ENCODE data around the gene ARMC6.

ARMC6 gene

GRCh38 chr19:19033426-19034203 is at the start of gene ARMC6, which contains the start of gene SUGP2:
Gene ARMC6 (plus strand): TSS chr19:19033603. CDS start chr19:19034210, 607 bp downstream.
Gene SUGP2 (minus strand): TSS chr19:19033517. CDS start chr19:19031071, 2,446 bp downstream.
- peak; percentile 71 for DNase-seq (ENCODE audit: low read depth)

- no peak for DNase-seq (ENCODE audit: low read depth)
These were observed 49.2 kb upstream of the ARMC6 start for GRCh38 chr19:18984251-18984650.

- DNase-seq (ENCODE audit: low read depth), result no peak
These were observed 48.1 kb upstream of the ARMC6 start for GRCh38 chr19:18985257-18985656.

- no peak for DNase-seq (ENCODE audit: low read depth)
These were observed 45.9 kb upstream of the ARMC6 start for GRCh38 chr19:18987456-18987855.

GRCh38 chr19:18989316-18989715 is 44.1 kb upstream of the ARMC6 start:
- no peak for DNase-seq (ENCODE audit: low read depth)

GRCh38 chr19:18990128-18990708 is 43.2 kb upstream of the ARMC6 start:
- DNase-seq (ENCODE audit: low read depth), result no peak

GRCh38 chr19:18991006-18991405 is 42.4 kb upstream of the ARMC6 start:
- DNase-seq (ENCODE audit: low read depth), result no peak

- DNase-seq (ENCODE audit: low read depth), result no peak
These were observed 41.9 kb upstream of the ARMC6 start for GRCh38 chr19:18991468-18991867.

GRCh38 chr19:18992696-18993095 is 40.7 kb upstream of the ARMC6 start:
- no peak for DNase-seq (ENCODE audit: low read depth)

GRCh38 chr19:18993115-18993514 is 40.3 kb upstream of the ARMC6 start:
- DNase-seq (ENCODE audit: low read depth), result no peak

GRCh38 chr19:18995804-18996241 is 37.6 kb upstream of the ARMC6 start:
- peak; percentile 30 for DNase-seq (ENCODE audit: low read depth)

- no peak for DNase-seq (ENCODE audit: low read depth)
These were observed 37.1 kb upstream of the ARMC6 start for GRCh38 chr19:18996351-18996750.

- DNase-seq (ENCODE audit: low read depth), result no peak
These were observed 36.5 kb upstream of the ARMC6 start for GRCh38 chr19:18996796-18997394.

GRCh38 chr19:18998276-18998675 is 35.1 kb upstream of the ARMC6 start:
- no peak for DNase-seq (ENCODE audit: low read depth)

- no peak for DNase-seq (ENCODE audit: low read depth)
These were observed 34.2 kb upstream of the ARMC6 start for GRCh38 chr19:18999016-18999758.

- DNase-seq (ENCODE audit: low read depth), result no peak
These were observed 33.3 kb upstream of the ARMC6 start for GRCh38 chr19:18999896-19000620.

- no peak for DNase-seq (ENCODE audit: low read depth)
These were observed 29.3 kb upstream of the ARMC6 start for GRCh38 chr19:19004144-19004543.

- no peak for DNase-seq (ENCODE audit: low read depth)
These were observed 27.2 kb upstream of the ARMC6 start for GRCh38 chr19:19006213-19006612.

GRCh38 chr19:19009951-19010350 is 23.5 kb upstream of the ARMC6 start:
- no peak for DNase-seq (ENCODE audit: low read depth)

GRCh38 chr19:19010551-19010950 is 22.9 kb upstream of the ARMC6 start:
- DNase-seq (ENCODE audit: low read depth), result no peak

- peak; percentile 9 for DNase-seq (ENCODE audit: low read depth)
These were observed 12.3 kb upstream of the ARMC6 start for GRCh38 chr19:19021115-19021514.
